NCI-H345 (cell line): Measurements from ENCODE around the gene LYZL1.
"Not testable (repeated sequence)": the region's sequence is repeated elsewhere in the genome, so short reads cannot be mapped to it uniquely, and the experiment has no call there.

Experiments
- DNase-seq: peaks from one replicate; lab custom pipeline; 2025; lab: John Stamatoyannopoulos, UW

LYZL1 gene

DNA sequence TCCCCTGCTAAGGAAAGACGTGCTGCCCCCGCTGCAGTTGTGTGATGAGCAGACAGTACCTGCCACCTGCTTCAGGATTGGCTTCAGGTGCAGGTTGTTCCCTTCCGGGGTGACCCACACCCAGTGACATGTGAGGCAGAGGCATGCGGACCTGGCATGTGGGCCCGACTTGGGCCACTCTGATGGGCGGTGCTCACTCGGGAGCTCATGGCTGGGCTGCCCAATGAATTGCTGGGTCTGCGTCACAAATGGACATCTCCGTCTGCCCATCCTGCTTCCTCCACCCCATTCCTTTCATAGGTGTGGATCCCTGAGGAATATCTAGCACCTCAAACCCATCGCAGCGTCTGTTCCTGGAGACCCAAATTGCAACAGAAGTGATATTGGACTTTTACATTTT, 19.3 kb downstream of the LYZL1 start:
- DNase-seq, result not testable (repeated sequence)

DNA sequence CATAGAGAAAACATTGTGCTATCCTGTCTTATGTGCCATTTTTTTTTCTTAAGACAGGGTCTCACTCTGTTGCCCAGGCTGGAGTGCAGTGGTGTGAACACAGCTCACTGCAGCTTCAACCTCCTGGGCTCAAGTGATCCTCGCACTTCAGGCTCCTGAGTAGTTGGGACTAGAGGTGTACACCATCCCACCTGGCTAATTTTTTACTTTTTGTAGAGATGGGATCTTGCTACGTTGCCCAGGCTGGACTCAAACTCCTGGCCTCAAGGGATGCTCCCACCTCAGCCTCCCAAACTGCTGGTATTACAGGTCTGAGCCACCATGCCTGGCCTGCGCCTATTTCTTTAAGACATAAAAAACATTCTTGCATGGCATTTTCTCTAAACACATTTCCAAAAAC, 20.6 kb downstream of the LYZL1 start:
- no peak for DNase-seq

DNA sequence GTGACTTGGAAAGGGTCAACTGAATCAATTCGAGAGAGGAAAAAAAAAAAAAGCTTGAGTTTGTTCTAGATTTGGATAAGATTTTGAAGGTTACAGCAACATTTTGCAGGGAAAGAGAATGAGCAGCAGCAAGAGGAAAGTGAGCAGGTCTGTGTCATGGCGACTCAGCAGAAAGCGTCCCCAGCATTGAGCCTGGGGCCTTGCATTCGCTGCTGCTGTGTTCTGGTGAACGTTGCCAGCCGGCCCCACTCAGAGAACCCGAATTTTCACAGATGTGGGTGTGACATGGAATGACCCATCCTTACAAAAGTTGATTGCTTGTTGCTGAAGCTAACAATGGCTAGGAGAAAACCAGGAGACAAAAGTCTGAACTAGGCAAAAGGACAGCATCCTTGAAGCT, 21.6 kb downstream of the LYZL1 start:
- DNase-seq, result not testable (repeated sequence)

DNA sequence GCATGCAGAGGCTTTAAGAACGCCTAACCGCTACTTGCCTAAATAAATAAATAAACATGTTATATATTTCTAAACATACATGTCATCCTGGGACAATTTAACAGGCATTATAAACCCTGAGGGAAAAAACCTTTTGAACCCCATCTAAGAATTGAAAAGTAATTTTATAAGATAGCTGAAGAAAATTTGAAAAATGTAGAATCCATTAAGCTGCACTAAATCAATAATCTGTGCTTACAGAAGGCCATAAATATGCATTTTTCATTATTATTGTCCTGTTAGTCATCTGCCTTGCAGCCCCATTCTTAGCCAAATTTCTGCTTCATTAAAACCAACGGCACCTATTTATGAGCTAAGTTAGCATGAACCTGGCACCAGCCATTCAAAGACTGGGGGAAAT, 24.2 kb downstream of the LYZL1 start:
- DNase-seq, result no peak

DNA sequence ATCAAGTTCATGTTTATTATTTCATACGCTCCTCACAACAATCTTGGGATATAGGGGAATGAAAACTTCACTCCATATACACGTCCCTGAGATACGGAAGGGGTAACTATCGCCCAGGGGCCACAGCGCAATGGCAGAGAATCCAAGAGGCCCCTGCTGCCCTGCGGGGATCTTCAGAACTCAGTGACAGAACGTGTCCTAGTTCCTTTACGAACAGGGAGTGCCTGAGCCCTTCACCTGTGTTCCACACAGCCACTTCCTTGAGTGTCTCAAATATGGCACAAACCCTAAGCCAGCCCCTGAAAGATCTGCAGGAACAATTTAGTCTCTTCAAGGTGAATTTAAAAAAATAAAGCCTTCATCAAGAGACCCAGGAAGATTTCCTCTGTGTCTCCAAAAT, 25.9 kb downstream of the LYZL1 start:
- DNase-seq, result no peak

DNA sequence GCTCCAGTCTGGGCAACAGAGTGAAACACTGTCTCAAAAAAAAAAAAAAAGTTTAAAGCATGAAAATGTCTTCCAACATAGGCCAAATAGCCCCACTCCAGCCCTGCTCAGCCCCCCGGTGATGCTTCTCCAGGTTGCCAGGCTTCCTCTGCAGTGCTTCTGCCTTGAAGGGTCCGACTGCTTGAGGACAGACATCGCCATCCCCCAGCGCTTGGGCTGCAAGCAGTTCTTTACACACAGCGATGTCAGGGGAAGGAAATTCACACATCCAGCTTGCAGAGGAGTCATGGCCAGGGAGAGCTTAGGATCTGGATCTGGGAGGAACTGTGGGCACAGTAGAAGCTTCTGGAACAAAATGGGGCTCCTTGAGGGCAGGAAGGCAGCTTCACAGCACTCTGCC, 26.9 kb downstream of the LYZL1 start:
- DNase-seq, result no peak

DNA sequence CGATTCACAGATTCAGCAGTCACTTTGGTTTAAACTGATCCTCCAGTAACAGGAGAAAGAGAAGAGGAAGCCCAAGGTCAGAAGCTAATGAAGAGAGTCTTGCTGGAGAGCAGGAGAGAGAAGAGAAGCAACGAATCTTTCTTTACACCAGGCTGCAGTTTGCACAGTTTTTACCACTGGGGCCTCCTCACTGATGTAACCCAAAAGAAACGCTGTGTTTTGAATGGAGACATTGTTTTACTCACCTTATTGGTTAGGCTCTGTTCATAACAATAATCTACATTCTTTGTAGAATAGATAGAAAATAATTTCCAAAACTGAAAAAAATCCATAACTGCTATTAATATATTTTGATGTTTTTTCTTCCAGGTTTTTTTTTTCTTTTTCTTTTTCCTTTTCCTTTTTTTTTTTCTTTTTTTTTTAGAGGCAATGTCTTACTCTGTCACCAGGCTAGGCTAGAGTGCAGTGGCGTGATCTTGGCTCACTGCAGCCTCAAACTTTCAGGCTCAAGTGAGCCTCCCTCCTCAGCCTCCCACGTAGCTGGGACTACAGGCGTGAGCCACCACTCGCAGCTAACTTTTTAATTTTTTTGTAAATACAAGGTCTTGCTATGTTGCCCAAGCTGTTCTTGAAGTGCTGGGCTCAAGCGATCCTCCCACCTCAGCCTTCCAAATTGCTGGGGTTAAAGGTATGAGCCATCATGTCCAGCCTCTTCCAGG, 27.6 kb downstream of the LYZL1 start:
- no peak for DNase-seq

DNA sequence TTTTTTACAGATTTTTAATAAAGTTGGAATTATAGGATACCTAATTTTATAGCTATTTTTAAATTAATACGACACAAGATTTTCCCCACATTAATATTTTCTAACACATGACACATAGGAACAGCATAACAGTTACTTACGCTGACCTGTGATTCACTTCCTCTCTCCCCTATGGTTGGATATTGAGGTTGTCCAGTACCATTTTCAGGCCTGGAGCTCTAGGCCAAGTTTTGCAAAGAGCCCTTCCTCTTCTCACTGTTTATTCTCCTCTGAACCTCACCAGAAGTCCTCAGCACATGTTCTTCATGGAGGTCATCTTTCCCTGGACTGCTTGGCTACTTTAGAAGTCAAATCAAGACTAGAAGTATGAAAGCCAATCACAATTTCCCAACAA, 28.2 kb downstream of the LYZL1 start:
- DNase-seq, result no peak

DNA sequence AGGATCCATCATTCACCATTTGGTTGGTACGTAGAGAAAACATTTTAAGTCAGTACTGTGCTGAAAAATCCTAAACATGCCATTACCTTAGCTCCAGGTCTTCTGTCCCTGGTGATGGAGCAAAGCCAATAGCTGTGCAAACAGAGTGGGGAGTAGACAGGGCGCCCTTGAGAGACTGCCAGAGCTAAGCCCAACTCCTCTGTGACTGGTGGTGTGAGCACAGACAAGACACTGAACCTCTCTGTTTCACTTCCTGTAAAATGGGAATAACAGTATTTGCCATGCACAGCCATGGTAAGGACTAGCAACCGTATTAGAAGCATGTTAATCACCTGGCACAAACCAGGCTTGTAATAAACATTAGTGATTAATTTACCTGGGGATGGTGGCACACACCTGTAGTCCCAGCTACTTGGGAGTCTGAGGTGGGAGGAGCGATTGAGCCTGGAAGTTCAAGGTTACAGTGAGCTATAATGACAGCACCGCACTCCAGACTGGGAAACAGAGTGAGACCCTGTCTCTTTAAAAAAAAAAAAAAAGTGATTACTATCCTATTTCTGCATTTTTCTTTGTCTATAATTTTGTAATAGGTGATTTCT, 28.7 kb downstream of the LYZL1 start:
- no peak for DNase-seq

DNA sequence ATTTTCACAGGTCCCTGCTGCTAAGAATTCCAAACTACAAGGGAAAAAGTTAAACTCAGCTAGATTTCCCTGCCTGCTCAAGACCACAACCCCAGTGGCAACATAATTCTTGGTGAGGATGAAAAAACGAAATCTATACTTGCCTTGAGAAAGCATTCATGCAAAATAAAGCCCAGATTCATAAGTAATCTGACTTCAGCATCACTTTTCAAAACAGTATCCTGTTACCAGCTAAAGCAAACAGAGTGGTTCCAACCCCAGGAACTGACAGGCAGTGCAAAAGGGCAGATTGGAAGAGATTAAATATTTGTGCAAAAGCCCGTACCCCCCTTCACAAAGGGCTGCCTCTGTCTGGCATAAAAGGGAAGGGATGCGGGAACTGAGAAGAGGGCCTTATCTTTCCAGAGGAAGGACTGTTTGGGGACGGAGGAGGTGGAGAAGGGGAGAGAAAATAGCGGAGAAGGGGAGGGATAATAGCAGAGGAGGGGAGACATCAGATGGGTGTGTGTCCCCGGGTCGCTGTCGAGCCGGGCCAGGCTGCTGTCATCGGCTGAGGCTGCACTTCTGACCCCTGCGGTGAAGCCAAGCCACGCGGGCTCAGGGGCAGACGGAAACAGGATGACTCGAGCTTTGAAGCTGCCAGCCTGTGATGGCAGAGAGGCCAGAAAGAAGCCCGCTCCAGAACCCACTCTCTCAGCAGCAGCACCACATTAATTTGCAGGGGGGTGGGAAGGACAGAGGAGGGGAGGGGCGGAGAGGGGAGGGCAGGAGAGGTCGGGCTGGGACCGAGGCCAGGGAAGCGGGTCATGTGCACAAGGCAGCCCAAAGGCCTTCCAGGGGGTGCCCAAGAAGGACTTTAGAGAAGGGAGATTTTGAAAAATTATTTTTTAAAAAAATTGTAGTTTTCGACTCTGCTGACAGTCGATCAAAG, 29.5 kb downstream of the LYZL1 start:
- peak; percentile 25 for DNase-seq

DNA sequence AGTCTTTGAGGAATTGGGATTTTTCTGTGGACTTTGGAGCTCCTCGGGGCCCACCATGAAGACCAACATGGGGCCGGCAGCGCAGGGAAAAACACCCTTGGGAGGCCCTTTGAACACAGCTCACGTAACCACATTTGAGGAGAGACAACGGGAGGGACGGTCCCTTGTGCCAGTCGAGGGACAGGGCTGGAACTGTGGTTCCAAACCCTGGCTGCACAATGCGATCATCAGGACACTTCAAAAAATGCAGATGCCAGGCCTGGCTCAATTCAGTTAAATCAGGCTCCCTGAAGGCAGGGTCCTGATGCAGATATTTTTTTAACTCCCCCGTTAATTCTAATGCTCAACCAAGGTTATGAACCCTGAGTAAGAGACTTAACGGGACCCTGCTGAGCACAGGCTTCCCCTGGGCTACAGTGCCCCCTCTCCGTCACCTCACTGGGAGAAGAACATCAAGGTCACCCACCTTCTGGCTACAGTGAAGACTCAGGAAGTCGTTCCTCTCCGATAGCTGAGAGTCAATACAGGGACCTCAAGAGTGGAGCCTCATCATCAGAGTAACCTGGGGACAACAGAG, 30.4 kb downstream of the LYZL1 start:
- no peak for DNase-seq

DNA sequence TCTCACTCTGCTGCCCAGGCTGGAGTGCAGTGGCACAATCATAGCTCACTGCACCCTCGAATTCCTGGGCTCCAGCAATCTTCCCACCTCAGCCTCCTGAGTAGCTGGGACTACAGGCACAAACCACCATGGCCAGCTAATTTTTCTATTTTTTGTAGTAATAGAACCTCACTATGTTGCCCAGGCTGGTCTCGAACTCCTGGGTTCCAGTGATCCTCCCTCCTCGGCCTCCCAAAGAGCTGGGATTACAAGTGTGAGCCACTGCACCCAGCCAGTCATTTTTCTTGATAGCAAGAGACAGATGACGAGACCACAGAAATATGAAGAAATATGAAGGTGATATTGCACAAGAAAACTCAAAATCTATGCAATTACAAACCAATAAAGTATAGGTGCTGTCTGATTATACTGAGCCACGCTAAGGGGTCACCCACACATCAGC, 31.8 kb downstream of the LYZL1 start:
- DNase-seq, result not testable (repeated sequence)

DNA sequence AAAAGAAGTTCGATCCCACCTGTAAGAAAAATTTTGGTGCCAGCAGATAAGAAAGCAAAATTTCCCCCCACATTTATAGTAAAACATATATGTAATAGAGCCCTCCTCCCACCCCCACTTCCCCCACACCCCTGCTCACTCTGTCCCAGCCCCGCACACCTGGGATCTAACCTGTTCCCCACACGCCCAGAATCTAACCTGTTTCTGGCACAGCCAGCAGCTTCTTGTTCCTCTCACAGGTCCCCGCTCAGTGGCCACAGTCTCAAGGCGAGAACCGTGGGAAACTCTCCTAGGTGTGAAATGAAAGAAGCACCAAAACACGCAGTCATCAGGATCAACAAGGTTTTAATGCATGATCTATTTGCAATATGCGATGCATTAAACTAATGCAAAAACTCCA, 32.8 kb downstream of the LYZL1 start:
- DNase-seq, result no peak

DNA sequence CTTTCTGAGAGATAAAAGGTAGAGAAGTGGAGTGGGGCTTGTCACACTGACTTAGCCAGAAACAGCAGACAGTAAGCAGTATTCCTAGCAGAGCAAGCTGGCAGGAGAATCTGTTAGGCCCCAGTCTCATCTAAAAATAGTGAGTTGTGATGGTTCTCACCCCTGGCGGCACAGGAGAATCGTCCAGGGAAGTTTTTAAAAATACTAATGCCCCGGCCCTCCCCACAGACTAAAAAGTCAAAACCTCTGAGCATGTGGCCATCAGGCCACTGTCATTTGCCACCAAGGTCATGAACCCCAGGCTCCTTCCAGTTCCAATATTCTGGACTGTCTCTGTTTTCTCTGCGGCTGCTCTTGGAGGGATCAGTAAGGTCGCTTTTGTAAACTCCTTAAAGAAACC, 34.0 kb downstream of the LYZL1 start:
- no peak for DNase-seq

DNA sequence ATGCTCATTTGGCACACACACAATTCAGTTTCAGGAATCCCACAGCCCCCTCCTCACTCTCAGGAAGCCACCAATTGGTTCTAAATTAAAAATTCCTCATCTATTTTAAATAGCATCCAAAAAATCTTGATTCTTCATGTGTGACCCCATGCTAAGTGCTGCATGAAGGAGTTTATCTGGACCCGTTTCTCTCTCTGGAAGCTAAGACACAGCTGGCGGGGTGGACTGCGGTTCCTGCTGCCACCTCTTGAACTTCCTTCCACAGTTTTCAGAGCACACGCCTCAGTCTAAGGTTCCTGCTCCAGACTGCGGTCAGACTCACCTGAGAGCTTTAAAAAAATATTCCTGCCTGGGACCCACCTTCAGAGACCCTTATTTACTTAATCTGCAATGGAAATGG, 34.5 kb downstream of the LYZL1 start:
- no peak for DNase-seq

DNA sequence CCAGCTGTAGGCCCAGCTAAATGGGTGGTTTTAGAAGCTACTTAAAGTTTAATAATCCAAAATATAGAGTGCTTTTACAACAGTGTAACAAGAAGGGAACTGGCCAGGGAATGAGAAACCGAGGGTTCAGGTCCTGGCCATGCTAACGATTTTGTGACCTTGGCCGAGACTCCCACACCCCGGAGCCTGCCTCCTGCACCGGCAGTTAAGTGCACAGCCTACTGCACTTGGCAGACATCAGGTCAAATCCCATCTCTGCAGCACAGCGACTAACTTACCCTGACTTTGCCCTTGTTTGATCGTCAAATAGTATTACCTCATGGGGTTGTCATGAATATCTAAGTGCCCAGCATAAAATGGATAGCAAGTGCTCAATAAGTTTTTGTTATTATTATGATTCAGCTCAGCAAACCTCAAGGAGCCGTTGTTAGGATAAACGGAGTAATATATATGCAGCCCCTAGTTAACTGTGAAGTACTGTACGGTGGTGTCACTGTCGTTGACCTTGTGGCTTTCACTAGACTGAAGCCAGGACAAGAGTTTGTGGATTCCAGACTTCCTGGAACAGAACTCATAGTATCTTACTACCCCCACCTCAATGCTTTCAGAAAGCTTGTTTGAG, 35.5 kb downstream of the LYZL1 start:
- DNase-seq, result no peak

DNA sequence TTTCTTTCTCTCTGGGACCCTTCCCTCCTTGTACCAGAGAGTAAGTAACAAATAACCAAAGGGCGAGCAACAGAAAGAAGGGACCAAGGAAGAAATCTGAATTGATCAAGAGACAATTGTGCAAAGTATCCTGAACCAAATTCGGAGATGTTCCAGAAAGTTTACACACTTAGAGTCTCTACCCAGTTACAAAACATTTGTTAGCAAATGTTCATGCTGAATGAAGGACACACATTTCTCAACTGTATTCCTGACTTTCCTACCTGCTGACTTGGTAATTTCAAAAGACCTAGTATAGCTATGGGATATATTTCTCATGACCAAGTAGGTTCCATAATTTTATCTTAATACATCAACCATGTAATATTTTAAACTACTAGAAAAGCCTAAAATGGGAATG, 37.4 kb downstream of the LYZL1 start:
- no peak for DNase-seq

DNA sequence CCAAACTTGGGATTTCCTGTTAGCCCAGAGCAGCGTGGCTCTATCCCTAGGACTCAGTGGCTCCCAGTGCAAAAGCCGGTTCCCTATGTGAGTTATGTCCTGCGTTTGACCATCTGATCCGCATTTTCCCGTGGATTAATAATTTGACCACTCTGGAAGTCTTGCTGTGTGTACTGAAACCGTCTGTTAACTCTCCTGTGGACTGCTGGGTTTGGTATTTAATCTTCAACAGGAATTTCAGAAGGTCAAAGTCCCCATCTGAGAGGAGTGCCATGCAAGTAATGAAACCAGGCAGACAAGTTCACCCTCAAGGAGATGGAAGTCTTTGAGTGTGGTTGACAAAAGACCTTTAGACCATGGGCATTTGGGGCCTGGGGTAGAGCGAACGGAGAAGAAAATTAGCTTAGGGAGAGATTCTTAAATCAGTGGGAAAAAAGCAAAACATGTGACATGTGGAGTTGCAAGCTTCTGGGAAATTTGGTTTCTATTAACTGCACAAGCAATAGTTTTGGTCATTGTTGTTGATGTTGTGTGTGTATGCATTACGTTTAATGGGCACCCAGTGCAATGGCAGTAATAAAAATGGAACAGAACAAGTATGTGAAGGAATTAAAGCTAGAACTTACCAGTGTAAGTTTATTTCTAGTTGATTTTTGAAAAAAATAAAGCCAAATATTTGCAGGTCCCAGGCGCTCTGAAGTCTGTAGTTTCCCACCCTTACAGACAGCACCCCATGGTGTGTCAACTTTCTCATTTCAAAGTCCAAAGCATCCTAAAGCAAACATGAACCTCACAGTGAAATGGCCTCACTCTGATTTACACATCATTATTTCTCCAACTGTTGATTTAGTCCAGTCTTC, 38.2 kb downstream of the LYZL1 start:
- DNase-seq, result no peak

DNA sequence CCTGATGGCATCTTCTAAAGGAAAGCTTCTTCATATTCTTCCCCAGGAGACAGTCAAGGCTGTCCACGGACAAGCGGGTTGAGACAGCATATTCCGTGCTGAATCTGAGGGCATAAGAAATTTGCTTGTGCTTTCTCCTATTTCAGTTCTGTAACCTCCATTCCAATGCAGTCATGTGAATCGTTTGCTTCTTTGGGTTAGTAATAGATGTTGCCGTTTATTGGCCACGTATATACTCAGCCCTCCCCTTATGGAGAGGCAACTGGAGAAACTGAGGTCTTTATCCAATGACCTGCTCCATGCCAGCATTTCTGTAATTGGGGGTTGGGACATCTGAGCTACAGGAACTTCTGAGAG, 38.9 kb downstream of the LYZL1 start:
- no peak for DNase-seq

DNA sequence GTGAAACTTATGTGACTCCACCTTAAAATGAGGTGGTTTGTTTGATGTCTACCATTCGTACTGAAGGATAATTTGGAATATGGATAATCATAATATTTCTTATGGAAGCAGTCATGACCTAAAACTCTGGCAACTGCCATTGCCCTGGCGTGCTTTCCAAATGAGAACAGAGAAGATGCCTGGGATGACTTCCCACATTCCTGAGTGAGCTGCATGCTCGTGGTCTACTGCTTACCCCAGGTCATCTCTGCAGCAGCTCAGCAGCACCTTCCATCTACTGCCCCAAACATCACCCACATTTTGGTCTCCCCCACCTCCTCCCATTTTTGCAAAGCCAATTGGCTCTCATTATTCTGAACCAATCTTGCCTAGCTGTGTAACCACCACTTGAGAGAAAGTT, 40.1 kb downstream of the LYZL1 start:
- DNase-seq, result no peak

DNA sequence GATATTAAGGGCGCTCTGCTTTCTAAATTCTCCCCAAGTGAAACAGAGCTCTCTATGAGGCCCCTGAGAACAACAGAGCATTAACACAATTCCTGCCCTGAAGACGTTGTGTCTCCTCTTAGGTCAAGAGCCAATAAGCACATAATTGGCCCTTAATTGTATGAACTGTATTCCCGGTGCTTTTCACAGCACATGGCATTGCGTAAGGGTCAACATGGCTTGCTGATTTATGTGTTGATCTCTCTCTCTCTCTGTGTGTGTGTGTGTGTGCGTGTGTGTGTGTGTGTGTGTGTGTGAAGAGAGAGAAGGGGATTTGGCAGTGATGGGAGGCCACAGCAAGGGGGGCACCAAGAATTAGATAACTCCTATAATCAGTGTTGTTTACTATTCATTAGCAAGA, 40.5 kb downstream of the LYZL1 start:
- no peak for DNase-seq
